Measurements from ENCODE around the gene KCNJ3. TPM values are rescaled to one million over a fixed set of nuclear protein-coding genes. Genes with fewer than 3 reads are reported as not detected.

KCNJ3 gene
- total RNA-seq, 3 donors from 2014 or later (not counting 1 experiment from before 2014, with no cell fraction given): not detected

DNA sequence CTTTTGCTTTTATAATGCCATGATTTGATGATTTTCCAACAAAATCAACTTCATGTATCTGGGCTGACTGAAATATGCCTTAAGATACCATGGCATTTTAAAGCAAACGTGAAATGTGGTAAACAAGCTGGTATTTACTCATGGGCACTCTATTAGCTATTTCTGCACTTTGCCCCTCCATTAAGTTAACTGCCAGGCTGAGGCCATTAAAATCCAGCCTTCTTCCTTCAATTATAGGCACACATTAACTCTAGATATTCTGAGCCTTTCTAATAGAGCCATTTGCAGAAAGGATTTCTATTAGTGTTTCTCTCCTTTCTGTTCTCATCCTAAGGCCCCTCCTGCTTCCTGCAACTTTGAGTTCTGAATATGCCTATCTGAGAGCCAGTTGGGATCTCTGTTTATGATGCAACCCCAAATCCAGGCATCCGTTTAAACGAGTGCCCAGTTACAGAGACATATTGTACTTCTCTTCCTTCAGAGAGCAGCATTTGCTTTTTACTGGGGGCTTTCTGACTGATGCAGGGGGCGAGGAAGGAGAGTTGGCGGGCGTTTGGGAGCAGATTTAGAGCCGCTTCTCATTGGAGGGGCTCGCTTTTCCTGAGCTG is 1.6 kb upstream of the KCNJ3 start:
- 37% methylated on average over 8 of the region's 8 CpGs for WGBS (ENCODE audit: insufficient coverage)
- intact Hi-C loops (cut with micrococcal nuclease): no loop called here
- peaks cover 10% of the 10 kb centered on the region for H3K36me3 Mint-ChIP-seq
- Histone ChIP-seq H3K4me3 (ENCODE audit: low read length) (no peak overlapping the region), H3K4me1 (ENCODE audit: control insufficient read depth, insufficient read depth, low read length) (no peaks in the 10 kb centered on the region), H3K27me3 (ENCODE audit: control insufficient read depth, insufficient read depth, low read length) (peaks cover 3% of the 10 kb centered on the region), H3K36me3 (ENCODE audit: control insufficient read depth, insufficient read depth, low read length) (no peaks in the 10 kb centered on the region), H3K9me3 (ENCODE audit: control insufficient read depth, insufficient read depth, low read length) (peaks cover 4% of the 10 kb centered on the region), H3K27ac (ENCODE audit: low read length) (no peak overlapping the region)
- no peak overlapping the region for H3K27ac Mint-ChIP-seq
- H3K27me3 Mint-ChIP-seq (ENCODE audit: low read depth in 2 of 2): peaks cover 22% of the 10 kb centered on the region in 2 donors
- TF ChIP-seq, protein P1, sequence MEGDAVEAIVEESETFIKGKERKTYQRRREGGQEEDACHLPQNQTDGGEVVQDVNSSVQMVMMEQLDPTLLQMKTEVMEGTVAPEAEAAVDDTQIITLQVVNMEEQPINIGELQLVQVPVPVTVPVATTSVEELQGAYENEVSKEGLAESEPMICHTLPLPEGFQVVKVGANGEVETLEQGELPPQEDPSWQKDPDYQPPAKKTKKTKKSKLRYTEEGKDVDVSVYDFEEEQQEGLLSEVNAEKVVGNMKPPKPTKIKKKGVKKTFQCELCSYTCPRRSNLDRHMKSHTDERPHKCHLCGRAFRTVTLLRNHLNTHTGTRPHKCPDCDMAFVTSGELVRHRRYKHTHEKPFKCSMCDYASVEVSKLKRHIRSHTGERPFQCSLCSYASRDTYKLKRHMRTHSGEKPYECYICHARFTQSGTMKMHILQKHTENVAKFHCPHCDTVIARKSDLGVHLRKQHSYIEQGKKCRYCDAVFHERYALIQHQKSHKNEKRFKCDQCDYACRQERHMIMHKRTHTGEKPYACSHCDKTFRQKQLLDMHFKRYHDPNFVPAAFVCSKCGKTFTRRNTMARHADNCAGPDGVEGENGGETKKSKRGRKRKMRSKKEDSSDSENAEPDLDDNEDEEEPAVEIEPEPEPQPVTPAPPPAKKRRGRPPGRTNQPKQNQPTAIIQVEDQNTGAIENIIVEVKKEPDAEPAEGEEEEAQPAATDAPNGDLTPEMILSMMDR (IDR thresholded peaks at IDR 0.05): no peak
- no peak for DNase-seq
- peaks cover 0 to 6% of the 10 kb centered on the region in 2 donors for H3K4me1 Mint-ChIP-seq
- H3K9me3 Mint-ChIP-seq: peaks cover 8 to 16% of the 10 kb centered on the region in 2 donors
- H3K4me3 Mint-ChIP-seq: no peak overlapping the region
- ATAC-seq: no peak

DNA sequence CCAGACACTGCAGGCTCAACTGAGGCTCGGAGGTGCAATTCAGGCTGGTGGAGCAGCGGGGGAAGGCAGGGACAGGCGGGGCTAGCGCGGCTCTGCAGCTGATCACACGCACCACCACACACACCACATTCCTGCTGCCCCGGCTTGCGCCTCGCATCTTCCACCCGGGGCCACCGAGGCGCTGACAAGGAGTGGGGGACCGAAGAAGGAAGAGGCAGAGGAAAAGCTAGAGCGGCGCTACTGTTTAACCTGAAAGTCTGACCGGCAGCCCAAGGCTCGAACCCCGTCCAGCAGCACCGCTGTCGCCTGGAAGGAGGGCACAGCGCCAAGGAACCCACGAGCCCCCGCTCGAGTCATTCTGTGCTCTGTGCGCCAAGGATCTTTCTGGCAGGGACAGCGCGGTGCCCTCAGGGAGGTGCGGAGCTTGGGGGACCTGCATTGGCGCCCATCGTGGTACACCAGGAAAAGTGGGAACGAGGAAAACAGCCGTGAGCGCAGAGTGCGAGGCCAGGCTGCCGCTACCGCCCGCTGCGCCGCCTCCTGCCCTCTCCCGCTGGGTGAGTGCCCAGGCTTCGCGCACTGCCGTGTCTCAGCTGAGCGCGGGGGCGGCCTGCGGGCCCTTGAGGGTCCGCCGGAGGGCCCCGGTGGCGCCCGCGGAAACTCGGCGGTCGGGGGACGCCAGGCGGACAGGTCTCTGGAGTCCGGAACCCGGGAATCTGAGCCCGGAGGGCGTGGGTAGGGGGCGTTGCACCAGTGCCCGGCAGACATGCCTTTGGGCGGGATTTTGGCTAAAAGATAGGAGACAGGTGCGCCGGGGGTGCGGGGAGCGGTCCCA is 860 bp upstream of the KCNJ3 start:
- H3K27ac Mint-ChIP-seq: no peak overlapping the region
- H3K4me3 Mint-ChIP-seq: no peak overlapping the region
- H3K9me3 ChIP-seq (ENCODE audit: control insufficient read depth, insufficient read depth, low read length): peaks cover 4% of the 10 kb centered on the region
- H3K4me3 ChIP-seq (ENCODE audit: low read length): no peak overlapping the region
- H3K27me3 Mint-ChIP-seq (ENCODE audit: low read depth in 2 of 2): peaks cover 22% of the 10 kb centered on the region in 2 donors
- ATAC-seq (no peak), DNase-seq (no peak)
- H3K4me1 Mint-ChIP-seq: peaks cover 0 to 6% of the 10 kb centered on the region in 2 donors
- H3K27ac ChIP-seq (ENCODE audit: low read length): no peak overlapping the region
- H3K27me3 ChIP-seq (ENCODE audit: control insufficient read depth, insufficient read depth, low read length): peaks cover 3% of the 10 kb centered on the region
- 3% methylated on average over 69 of the region's 69 CpGs for WGBS (ENCODE audit: insufficient coverage)
- H3K4me1 ChIP-seq (ENCODE audit: control insufficient read depth, insufficient read depth, low read length): no peaks in the 10 kb centered on the region
- intact Hi-C loops (cut with micrococcal nuclease): no loop called here
- peaks cover 10% of the 10 kb centered on the region for H3K36me3 Mint-ChIP-seq
- TF ChIP-seq, protein P1 (IDR thresholded peaks at IDR 0.05): no peak
- H3K9me3 Mint-ChIP-seq: peaks cover 8 to 15% of the 10 kb centered on the region in 2 donors
- H3K36me3 ChIP-seq (ENCODE audit: control insufficient read depth, insufficient read depth, low read length): no peaks in the 10 kb centered on the region

DNA sequence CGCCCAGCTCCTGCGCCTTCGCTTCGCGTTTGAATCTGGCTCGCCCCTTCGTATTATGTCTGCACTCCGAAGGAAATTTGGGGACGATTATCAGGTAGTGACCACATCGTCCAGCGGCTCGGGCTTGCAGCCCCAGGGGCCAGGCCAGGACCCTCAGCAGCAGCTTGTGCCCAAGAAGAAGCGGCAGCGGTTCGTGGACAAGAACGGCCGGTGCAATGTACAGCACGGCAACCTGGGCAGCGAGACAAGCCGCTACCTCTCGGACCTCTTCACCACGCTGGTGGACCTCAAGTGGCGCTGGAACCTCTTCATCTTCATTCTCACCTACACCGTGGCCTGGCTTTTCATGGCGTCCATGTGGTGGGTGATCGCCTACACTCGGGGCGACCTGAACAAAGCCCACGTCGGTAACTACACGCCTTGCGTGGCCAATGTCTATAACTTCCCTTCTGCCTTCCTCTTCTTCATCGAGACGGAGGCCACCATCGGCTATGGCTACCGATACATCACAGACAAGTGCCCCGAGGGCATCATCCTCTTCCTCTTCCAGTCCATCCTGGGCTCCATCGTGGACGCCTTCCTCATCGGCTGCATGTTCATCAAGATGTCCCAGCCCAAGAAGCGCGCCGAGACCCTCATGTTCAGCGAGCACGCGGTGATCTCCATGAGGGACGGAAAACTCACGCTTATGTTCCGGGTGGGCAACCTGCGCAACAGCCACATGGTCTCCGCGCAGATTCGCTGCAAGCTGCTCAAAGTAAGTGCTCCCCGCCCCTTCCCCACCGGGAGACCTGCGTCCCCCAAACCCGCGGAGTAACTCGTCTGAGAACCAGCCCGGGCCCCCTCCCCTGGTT is 453 bp downstream of the KCNJ3 start:
- ATAC-seq: no peak
- peaks cover 0 to 6% of the 10 kb centered on the region in 2 donors for H3K4me1 Mint-ChIP-seq
- H3K27ac Mint-ChIP-seq: no peak overlapping the region
- no peaks in the 10 kb centered on the region for H3K36me3 ChIP-seq (ENCODE audit: control insufficient read depth, insufficient read depth, low read length)
- peaks cover 4% of the 10 kb centered on the region for H3K9me3 ChIP-seq (ENCODE audit: control insufficient read depth, insufficient read depth, low read length)
- peaks cover 10% of the 10 kb centered on the region for H3K36me3 Mint-ChIP-seq
- peaks cover 3% of the 10 kb centered on the region for H3K27me3 ChIP-seq (ENCODE audit: control insufficient read depth, insufficient read depth, low read length)
- H3K27ac ChIP-seq (ENCODE audit: low read length): no peak overlapping the region
- TF ChIP-seq, protein P1 (IDR thresholded peaks at IDR 0.05): no peak
- no peak overlapping the region for H3K4me3 ChIP-seq (ENCODE audit: low read length)
- peaks cover 8 to 14% of the 10 kb centered on the region in 2 donors for H3K9me3 Mint-ChIP-seq
- no peaks in the 10 kb centered on the region for H3K4me1 ChIP-seq (ENCODE audit: control insufficient read depth, insufficient read depth, low read length)
- DNase-seq: no peak
- H3K4me3 Mint-ChIP-seq: no peak overlapping the region
- peaks cover 22% of the 10 kb centered on the region in 2 donors for H3K27me3 Mint-ChIP-seq (ENCODE audit: low read depth in 2 of 2)
- 16% methylated on average over 59 of the region's 60 CpGs for WGBS (ENCODE audit: insufficient coverage)
- intact Hi-C loops (cut with micrococcal nuclease): no loop called here

Measured in natural killer cell (primary cell).